DND-41 (cell line): Measurements from ENCODE around the gene GPR39.

ENCODE experiments used
- ATAC-seq: fragments of 200-7000 bp; cut with Tn5 transposase; 3 replicates; pipeline ENCODE4 v1.9.1; 2021; ENCODE audit warnings: low read depth; ENCODE audit not compliant: insufficient read depth
- DNase-seq: peaks from one replicate; pipeline ENCODE4 v3.0.0-alpha.2; 2020
- H2AFZ ChIP-seq: 2 replicates; pipeline ENCODE4 v1.6.0; 2012; ENCODE audit warnings: low read depth, low read length
- H3K27ac ChIP-seq: 2 replicates; pipeline ENCODE4 v1.5.1; 2012; ENCODE audit warnings: low read length, inconsistent platforms
- H3K27me3 ChIP-seq: fragments of 200-600 bp; sonication (generic); 2 replicates; pipeline ENCODE4 v1.6.0; 2012; ENCODE audit warnings: low read length, mild to moderate bottlenecking, inconsistent platforms; ENCODE audit not compliant: insufficient read depth, poor library complexity
- H3K36me3 ChIP-seq: 2 replicates; pipeline ENCODE4 v1.5.1; 2012; ENCODE audit warnings: low read length, inconsistent platforms; ENCODE audit not compliant: insufficient read depth
- H3K4me1 ChIP-seq: 2 replicates; pipeline ENCODE4 v1.5.1; 2012; ENCODE audit warnings: mild to moderate bottlenecking, low read length; ENCODE audit not compliant: insufficient read depth
- H3K4me2 ChIP-seq: 2 replicates; pipeline ENCODE4 v1.6.0; 2012; ENCODE audit warnings: mild to moderate bottlenecking, moderate library complexity, low read length, inconsistent platforms; ENCODE audit not compliant: insufficient read depth
- H3K4me3 ChIP-seq, 2 experiments: fragments of 200-600 bp in 1 of 2; shearing (Covaris generic) in 1 of 2; 2 replicates each; pipeline ENCODE4 v1.5.1; 2012 to 2016; ENCODE audit warnings: inconsistent platforms in 2 of 2, low read length in 2 of 2, mild to moderate bottlenecking in 2 of 2, low read depth in 1 of 2, moderate library complexity in 1 of 2
- H3K79me2 ChIP-seq: 2 replicates; pipeline ENCODE4 v1.6.0; 2012; ENCODE audit warnings: low read length, inconsistent platforms; ENCODE audit not compliant: insufficient read depth
- H3K9ac ChIP-seq: 2 replicates; pipeline ENCODE4 v1.6.0; 2012; ENCODE audit warnings: low read depth, mild to moderate bottlenecking, inconsistent platforms, low read length, moderate library complexity
- H3K9me3 ChIP-seq: 2 replicates; pipeline ENCODE4 v1.5.1; 2012; ENCODE audit warnings: low read length, moderate library complexity, mild to moderate bottlenecking, inconsistent platforms; ENCODE audit not compliant: insufficient read depth, severe bottlenecking
- H4K20me1 ChIP-seq: 2 replicates; pipeline ENCODE4 v1.6.0; 2012; ENCODE audit warnings: low read length; ENCODE audit not compliant: insufficient read depth
- CTCF ChIP-seq: IDR thresholded peaks from 2 replicates; pipeline ENCODE4 v1.5.1; 2012; ENCODE audit warnings: borderline replicate concordance, low read length, moderate library complexity, mild to moderate bottlenecking; ENCODE audit not compliant: poor library complexity, severe bottlenecking; ENCODE audit errors: extremely low read depth
- EZH2 ChIP-seq: IDR thresholded peaks from 3 replicates; pipeline ENCODE4 v1.6.1; 2012; ENCODE audit warnings: borderline replicate concordance, low read depth, mild to moderate bottlenecking, moderate library complexity, low read length, inconsistent platforms; ENCODE audit not compliant: severe bottlenecking

GPR39 gene

GRCh38 chr2:132595186-132595585, 178.6 kb downstream of the GPR39 start:
- no peak for ATAC-seq
- no peaks in the 10 kb centered on the region for H3K79me2 ChIP-seq
- H3K4me2 ChIP-seq = no peak overlapping the region
- no peak overlapping the region for H3K9ac ChIP-seq
- H3K9me3 ChIP-seq = no peaks in the 10 kb centered on the region
- H3K36me3 ChIP-seq = no peaks in the 10 kb centered on the region
- no peak overlapping the region for H3K27ac ChIP-seq
- H3K27me3 ChIP-seq = no peaks in the 10 kb centered on the region
- TF ChIP-seq CTCF (no peak), EZH2 (no peak)
- H3K4me3 ChIP-seq = no peak overlapping the region
- no peaks in the 10 kb centered on the region for H3K4me1 ChIP-seq
- no peak for DNase-seq
- no peaks in the 10 kb centered on the region for H4K20me1 ChIP-seq
- no peak overlapping the region for H2AFZ ChIP-seq

- no peak overlapping the region for H3K4me3 ChIP-seq
- H3K4me1 ChIP-seq = no peaks in the 10 kb centered on the region
- H3K9ac ChIP-seq = no peak overlapping the region
- DNase-seq = no peak
- H3K79me2 ChIP-seq = no peaks in the 10 kb centered on the region
- no peaks in the 10 kb centered on the region for H4K20me1 ChIP-seq
- TF ChIP-seq CTCF (no peak), EZH2 (no peak)
- H3K4me2 ChIP-seq = no peak overlapping the region
- H3K9me3 ChIP-seq = no peaks in the 10 kb centered on the region
- no peaks in the 10 kb centered on the region for H3K36me3 ChIP-seq
- no peaks in the 10 kb centered on the region for H3K27me3 ChIP-seq
- H3K27ac ChIP-seq = no peak overlapping the region
- no peak overlapping the region for H2AFZ ChIP-seq
- no peak for ATAC-seq
Measured at GRCh38 chr2:132595693-132596092, 179.1 kb downstream of the GPR39 start.

- ATAC-seq = no peak
- Histone ChIP-seq H3K4me3 (no peak overlapping the region), H2AFZ (no peak overlapping the region), H3K79me2 (no peaks in the 10 kb centered on the region), H3K4me1 (no peaks in the 10 kb centered on the region), H3K9me3 (no peaks in the 10 kb centered on the region), H4K20me1 (no peaks in the 10 kb centered on the region), H3K4me2 (no peak overlapping the region), H3K27me3 (no peaks in the 10 kb centered on the region), H3K27ac (no peak overlapping the region), H3K9ac (no peak overlapping the region), H3K36me3 (no peaks in the 10 kb centered on the region)
- TF ChIP-seq EZH2 (no peak), CTCF (no peak)
- no peak for DNase-seq
Measured at GRCh38 chr2:132597166-132597565, 180.6 kb downstream of the GPR39 start.

GRCh38 chr2:132597831-132598230, 181.2 kb downstream of the GPR39 start:
- H3K27ac ChIP-seq = no peak overlapping the region
- no peaks in the 10 kb centered on the region for H3K36me3 ChIP-seq
- H3K27me3 ChIP-seq = no peaks in the 10 kb centered on the region
- no peak for TF ChIP-seq CTCF
- TF ChIP-seq EZH2 = no peak
- ATAC-seq (no peak), DNase-seq (no peak)
- no peaks in the 10 kb centered on the region for H4K20me1 ChIP-seq
- no peak overlapping the region for H3K9ac ChIP-seq
- no peak overlapping the region for H2AFZ ChIP-seq
- no peaks in the 10 kb centered on the region for H3K79me2 ChIP-seq
- H3K4me1 ChIP-seq = no peaks in the 10 kb centered on the region
- H3K4me3 ChIP-seq = no peak overlapping the region
- no peak overlapping the region for H3K4me2 ChIP-seq
- H3K9me3 ChIP-seq = no peaks in the 10 kb centered on the region
